GM21447 (cell line): ENCODE measurements around the gene FLII.
"Not testable (repeated sequence)": the region's sequence is repeated elsewhere in the genome, so short reads cannot be mapped to it uniquely, and the experiment has no call there.

ENCODE experiments used
- ATAC-seq: cut with Tn5 transposase; IDR thresholded peaks from one replicate; pipeline ENCODE4 v1.9.1; 2021; ENCODE audit not compliant: unreplicated experiment

FLII gene

DNA sequence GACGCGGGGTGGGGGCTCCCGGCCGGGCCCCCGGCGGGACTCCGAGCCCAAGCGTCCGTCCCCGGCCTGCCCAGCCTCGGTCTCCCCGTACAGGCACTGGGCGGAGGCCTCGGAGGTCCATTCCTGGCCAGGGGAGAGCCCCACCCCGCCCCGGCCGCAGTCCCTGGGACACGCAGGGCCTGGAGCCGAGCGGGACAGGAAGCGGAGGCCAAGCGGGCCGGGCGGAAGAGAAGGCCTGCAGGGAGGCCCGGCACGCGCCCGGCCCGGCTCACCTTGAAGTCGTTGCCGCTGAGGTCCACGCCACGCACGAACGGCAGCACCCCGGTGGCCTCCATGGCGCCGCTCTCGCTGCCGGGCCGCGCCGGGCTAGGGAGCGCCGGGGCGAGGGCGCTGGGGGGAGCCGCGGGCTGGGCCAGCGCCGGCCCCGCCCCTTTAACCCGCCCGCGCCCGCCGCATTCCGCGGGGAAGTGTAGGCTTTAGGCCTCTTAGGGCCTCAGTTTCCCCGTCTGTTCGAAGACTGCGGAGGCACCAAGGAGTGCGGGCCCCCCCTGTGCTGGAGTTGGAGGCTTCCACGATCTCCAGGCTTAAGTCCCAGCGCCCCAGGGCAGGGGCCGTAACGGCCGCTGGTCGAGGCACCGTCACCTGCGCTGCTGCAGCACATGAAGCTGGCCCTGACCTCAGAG is at the start of gene FLII:
TSS of gene FLII (minus strand) at position 383 of the 683 bp plus-strand sequence. CDS start at position 335, 48 bp downstream.
- no peak for ATAC-seq

DNA sequence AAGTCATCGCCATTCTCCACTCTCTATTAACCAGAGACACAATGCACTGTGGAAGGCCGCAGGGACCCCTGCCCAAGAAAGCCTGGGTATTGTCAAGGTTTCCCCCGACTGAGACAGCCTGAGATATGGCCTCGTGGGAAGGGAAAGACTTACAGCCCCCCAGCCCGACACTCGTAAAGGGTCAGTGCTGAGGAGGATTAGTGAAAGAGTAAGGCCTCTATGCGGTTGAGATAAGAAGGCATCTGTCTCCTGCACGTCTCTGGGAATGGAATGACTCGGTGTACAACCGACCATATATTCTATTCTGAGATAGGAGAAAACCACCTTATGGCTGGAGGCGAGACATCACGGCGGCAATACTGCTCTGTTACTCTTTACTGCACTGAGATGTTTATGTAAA is 44.7 kb upstream of the FLII start:
- ATAC-seq: not testable (repeated sequence)

DNA sequence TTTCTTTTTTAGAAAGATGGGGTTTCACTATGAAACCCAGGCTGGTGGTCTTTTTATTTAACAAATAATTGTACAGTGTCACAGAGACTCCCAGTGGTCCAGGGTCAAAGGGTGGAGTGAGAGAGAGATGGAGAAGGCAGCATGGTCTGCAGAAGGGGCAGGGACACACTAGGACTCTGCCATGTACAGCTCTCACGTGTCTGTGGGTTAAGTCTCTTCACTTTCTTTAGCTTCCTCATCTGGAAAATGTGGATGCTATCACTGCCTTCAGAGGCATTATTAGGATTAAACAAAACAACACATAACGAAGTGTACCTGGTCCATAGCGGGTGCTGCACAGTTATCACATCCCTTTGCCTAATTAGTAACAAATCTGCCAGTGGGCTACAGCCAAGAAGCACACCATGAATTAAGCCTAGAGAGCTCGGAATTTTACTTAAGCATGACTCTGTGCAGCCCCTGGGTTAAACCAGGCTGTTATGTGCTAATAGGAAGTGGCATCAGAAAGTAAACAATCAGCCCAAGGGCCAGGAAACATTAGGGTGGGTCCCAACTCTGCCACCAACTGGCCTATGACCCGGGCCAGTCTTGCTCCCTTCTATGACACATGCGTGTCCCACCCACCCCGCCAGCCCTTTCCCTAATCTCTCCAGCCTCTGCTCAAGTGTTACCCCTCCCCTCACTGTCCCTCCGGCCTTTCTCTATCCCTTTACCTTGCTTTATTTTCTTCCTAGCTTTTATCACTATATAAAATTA is 42.4 kb upstream of the FLII start:
- no peak for ATAC-seq

DNA sequence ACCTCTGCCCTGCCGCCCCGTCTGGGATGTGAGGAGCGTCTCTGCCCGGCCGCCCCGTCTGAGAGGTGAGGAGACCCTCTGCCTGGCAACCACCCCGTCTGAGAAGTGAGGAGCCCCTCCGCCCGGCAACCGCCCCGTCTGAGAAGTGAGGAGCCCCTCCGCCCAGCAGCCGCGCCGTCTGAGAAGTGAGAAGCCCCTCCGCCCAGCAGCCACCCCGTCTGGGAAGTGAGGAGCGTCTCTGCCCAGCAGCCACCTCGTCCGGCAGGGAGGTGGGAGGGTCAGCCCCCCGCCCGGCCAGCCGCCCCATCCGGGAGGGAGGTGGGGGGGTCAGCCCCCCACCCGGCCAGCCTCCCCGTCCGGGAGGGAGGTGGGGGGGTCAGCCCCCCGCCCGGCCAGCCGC is 39.5 kb upstream of the FLII start:
- not testable (repeated sequence) for ATAC-seq

DNA sequence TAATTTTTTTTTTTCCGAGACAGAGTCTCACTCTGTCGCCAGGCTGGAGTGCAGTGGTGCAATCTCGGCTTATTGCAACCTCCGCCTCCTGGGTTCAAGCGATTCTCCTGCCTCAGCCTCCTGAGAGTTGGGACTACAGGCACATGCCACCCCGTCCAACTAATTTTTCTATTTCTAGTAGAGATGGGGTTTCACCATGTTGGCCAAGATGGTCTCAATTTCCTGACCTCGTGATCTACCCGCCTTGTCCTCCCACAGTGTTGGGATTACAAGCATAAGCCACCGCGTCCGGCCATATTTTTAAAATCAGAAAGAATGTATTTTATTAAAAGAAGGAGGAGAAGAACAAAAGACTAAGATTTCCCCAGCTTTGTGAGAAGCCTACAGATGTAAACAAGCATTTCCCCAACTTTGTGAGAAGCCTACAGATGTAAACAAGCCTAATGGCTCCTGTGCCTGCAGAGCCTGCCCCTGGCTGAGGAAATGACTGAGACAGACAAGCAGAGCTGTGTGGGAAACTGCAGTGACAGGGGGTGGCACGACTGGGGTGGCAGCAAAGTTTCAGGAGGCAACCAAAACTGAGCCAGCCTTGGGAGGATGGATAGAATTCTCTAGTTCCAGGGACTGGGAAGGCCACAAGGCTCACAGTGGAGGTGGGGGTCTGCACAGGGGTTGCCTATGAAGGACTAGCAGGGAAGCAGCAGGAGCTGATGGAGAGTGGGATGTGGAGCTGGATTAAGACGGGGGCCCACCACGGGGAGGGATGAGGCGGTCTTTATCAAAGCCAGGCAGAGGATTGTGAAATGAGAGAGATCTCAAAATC is 33.4 kb upstream of the FLII start:
- no peak for ATAC-seq

DNA sequence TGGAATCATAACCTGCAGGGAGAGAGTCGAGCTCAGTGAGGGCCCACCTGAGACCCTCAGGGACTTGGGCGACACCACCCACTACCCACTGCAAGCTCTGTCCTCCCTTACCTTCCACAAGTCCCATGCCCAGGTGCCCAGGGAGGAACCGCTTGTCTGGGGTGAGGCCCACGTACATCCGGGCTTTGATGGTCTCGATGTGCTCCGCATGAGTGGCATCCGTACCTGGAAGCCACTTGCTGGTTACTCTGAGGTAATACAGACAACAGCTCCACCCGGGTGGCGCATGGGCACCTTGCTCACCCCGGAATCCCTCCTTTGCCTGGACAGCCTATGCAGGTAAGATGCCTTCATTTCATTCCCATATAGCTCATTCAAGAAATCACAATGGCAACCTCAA is 26.8 kb upstream of the FLII start:
- no peak for ATAC-seq

DNA sequence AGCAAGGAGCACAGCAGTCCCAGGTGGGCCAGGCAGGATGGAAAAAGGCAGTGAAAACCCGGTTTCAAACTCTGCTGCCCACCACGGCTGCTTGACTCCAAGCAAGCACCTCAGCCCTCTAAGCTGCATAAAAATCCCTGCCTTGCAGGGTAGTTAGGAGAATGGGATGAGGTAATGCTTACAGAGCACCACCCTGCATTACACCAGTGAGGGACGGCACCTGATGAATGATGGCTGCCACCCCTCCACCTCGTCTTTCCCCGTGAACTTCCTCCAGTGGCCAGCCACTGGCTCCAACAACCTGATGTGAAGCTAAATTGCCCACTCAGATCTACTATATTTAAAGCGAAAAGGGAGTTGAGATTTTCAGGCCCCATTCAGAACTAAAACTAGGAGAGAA is 23.2 kb upstream of the FLII start:
- no peak for ATAC-seq

DNA sequence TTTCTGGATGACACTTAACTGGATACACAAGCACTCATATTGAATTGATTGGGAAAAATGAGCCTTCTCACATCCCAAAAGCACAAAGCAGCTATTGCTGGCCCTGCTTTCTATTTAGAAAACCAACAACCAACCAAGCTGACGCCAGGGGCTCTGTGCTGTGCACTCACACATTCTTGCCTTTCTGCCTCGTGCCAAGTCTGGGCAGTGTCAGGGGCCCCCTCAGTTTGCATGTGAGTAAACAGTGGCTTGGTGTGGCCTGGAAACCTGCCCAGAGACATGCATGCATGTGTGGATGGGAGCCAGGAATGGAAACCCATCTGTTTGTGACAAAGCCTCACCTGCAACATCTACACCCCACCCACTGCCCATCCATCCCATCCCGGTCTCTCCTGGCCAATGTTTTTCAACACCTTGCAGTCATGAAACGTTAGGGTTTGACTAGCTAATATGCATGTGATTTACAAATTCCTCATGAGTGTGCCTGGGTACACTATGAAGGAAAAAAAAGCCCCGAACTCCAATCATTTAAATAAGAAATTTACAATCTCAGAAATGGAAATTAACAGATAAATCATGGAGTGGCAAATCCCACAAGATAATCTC is 22.3 kb upstream of the FLII start:
- no peak for ATAC-seq

DNA sequence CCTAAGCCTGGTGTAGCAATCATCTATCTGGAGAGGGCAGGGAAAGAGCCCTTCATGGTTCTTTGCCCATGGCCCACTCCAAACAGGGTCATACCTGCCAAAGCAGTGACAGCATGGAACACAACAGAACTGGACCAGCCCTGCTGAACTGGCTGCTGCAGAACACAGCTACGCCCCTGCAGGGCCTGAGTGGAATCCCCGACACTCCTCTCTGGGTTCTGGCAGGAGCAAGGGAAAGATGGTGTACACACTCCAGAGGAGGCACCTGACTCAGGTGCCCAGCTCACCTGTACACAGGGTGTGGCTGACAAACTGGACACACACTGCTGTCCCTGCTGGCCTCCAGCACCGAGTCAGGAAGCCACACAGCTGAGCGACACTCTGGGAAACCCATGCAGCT is 21.7 kb upstream of the FLII start:
- no peak for ATAC-seq

DNA sequence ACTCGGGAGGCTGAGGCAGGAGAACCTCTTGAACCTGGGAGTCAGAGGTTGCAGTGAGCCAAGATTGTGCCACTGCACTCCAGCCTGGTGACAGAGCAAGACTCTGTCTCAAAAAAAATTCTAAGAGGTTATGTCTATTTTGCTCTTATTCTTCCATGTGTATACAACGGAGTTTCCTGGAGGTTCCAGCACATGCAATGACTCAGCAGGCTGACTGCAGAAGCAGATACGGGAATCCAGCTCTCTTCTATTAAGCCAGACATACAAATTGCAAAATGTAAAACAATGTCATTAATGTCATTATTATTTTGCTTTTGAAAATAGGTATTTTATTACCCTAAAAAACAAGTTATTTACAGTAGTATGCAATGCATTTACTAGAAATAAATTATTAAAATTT is 20.3 kb upstream of the FLII start:
- no peak for ATAC-seq

DNA sequence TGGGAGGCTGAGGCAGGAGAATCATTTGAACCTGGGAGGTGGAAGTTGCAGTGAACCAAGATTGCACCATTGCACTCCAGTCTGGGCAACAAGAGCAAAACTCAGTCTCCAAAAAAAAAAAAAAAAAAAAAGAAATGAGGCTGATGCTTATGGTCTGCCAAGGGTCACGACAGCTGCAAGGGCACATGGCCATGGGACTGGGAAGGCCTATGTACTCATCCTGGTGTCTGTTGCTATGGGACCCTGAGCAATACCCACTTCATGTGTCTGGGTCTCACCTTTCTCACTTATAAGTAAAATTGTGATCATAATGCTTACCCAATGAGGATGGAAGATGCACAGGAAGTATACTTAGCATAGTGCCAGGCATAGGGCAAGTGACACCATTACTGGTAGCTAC is 18.5 kb upstream of the FLII start:
- ATAC-seq: no peak

DNA sequence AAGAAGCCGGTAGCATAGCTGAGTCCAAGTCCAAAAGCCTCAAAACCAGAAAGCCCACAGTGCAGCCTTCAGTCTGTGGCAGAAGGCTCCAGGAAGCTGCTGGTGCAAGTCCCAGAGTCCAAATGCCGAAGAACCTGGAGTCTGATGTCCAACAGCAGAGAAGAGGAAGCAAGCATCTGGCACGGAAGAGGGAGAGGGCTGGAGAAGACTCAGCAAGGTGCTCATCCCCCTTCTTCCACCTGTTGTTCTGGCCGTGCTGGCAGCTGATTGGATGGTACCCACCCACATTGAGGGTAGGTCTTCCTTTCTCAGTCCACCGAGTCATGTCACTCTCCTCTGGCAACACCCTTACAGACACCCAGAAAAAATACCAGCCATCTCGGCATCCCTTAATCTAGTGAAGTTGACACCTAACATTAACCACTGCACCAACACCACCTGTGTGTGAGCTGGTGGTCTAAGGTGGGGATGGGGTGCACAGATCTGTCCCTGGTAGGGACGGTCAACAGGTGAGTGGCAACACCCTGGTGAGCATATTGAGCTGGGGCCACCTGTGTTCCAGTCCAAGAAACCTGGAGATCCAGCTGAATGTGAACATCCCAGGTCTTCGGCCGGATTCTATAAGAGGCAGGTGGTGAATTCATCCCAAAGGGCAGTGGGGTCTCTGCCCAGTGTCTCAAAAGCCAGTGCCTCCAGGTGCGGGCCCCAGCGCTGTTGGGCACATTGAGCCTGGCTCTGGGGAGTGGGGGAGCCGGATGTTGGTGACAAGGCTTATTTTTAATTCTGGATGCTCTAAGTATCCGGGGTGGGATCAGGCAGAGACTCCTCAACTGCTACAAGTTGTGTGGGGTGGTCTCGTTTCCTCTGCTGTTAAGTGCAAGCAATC is 11.8 kb upstream of the FLII start:
- no peak for ATAC-seq

DNA sequence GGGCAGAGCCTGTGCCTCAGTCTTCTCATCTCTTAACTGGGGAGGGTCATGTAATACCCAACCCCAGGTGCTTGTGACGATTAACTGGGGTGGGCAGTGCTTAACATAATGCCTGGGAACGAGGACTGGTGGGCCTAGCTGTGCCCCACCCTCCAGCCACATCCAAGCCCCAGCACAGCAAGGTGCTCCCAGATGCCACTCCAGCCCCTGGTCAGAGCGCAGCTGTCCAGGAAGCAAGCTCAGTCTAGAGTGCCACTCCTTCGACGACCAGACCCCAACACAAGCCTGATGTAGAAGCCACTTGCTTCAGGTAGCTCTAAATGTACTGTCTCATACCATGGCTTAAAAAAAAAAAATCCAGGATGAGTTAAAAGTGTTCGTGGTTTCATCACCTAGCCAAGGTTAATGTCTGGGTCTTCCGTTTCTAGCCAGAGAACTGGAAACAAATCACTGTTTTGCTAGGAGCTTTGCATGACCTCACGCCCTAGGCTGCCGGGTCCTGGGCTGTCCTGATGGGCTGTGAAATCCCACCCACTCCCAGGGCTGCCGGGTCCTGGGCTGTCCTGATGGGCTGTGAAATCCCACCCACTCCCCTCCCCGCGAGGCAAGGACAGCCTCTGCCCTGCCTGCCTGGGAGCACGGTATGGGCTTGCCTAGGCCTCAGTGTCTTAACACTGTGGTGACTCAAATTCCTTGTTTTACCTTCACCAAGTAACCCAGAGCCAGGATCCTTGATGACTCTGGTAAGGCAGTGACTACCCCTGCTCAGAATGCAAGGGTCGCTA is 9.6 kb upstream of the FLII start:
- no peak for ATAC-seq

DNA sequence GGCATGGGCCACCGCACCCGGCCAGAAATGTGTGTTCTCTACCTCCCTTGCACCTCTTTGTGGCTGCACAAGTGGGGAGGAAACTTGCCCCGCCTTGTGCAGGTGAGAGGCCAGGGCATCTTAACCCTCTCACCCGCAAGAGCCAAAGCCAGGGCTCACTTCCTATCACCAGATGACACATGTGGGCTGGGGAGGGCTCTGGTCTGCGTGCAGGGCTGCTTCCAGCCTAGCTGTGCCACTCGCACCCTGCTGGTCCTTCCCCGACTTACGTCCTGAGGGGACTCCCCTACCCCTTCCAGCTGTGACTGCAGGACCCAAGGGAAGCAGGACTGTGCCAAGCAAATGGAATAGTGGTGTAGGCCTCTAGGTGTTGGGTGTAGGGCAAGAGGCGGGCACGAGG is 8.8 kb upstream of the FLII start:
- no peak for ATAC-seq

DNA sequence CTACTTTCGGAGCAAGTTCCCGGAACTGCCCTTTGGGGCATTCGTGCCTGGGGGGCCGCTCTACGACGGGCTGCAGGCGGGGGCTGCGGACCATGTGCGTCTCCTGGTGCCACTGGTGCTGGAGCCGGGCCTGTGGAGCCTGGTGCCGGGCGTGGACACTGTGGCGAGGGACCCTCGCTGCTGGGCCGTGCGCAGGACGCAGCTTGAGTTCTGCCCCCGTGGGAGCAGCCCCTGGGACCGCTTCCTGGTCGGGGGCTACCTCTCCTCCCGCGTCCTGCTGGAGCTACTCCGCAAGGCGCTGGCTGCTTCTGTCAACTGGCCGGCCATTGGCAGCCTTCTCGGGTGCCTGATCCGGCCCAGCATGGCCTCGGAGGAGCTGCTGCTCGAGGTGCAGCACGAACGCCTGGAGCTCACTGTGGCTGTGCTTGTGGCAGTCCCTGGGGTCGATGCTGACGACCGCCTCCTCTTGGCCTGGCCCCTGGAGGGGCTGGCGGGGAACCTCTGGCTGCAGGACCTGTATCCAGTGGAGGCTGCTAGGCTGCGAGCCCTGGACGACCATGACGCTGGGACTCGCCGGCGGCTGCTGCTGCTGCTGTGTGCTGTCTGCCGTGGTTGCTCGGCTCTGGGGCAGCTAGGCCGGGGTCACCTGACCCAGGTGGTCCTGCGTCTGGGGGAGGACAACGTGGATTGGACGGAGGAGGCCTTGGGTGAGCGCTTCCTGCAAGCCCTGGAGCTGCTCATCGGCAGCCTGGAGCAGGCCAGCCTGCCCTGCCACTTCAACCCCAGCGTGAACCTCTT is 5.5 kb upstream of the FLII start:
- ATAC-seq: no peak

DNA sequence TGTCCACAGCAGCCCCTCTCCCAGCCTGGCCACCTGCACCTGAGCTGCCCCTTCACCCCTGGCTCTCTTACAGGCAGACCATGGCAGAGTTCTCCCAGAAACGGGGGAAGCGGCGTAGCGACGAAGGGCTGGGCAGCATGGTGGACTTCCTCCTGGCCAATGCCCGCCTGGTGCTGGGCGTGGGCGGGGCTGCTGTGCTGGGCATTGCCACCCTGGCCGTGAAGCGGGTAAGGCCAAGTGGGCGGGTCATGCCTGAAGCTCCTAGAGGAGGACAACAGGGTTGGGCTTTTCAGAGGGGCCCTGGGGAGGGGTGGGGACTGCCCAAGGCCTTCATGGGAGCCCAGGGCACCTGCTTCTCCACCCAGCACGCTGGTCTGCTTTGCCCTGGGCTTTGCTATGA is 4.1 kb upstream of the FLII start:
- no peak for ATAC-seq

DNA sequence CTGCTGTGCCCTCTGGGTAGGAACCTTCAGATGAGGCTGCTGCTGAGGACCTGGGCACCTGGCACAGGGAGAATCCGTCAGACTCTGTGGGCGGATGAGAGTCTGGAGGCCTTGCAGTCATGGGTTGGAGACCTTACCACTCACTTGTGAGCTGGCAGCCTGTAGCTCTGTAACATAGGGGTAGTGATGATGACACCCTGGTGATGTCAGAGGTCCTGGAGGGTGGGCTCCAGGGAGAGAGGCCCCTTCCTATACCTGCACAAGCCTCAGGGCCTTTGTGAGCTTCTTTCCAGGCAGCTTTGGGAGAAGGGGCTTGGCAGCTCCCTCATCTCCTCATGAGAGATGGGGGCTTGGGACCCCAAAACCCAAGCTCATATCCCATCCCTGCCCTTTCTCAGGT is 3.6 kb upstream of the FLII start:
- no peak for ATAC-seq

DNA sequence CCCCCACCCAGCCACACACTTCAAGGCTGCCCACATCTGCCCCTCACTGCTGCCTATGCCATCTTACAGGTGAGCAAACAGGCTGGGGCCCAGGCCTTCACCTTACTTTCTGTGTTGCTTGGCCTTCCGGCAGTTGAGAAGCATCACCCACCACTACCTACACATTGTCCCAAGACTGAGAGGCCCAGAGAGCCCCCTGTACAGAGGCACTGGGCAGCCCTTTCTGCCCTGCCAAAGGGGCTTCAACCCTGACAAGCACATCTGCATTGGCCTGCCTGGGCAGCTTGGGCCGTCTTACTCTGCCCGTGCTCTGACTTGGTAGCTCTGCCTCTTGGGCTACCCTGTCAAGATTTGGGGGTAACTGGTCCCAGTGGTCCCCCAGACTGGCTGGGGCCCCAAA is 3.1 kb upstream of the FLII start:
- ATAC-seq: no peak

DNA sequence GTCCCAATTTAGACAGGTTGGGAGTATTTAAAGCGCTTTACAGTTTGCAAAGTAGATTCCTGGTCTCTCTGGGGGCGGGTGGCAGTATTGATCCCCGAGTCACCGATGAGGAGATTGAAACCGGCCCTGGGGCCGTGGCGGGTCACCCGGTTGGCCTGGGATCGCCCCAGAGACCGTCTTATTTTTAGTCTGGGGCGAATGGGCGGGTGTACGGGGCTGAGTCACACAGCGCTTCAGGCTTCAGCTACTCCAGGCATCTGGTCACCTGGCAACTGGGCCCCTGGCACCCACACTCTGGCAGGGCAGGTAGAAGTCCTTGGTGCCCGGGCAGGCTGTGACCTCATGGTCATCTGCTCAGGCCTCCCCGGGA is 2.6 kb upstream of the FLII start:
- ATAC-seq: peak; percentile 9
